GM23338 (cell line): Measurements from ENCODE around the gene STX17. TPM values are rescaled to one million over a fixed set of nuclear protein-coding genes. Genes with fewer than 3 reads are reported as not detected.

ENCODE experiments used
- ATAC-seq: fragments of 200-7000 bp; cut with Tn5 transposase; 3 replicates; pipeline ENCODE4 v1.9.1; 2020
- DNase-seq: peaks from one replicate; pipeline ENCODE4 v3.0.0-alpha.2; 2015; ENCODE audit warnings: low spot score
- H2AFZ ChIP-seq: fragments of 200-600 bp; sonication (generic); 2 replicates; pipeline ENCODE4 v1.8.0; 2016; ENCODE audit warnings: antibody characterized with exemption, mild to moderate bottlenecking, moderate library complexity
- H3F3A ChIP-seq: fragments of 200-600 bp; sonication (generic); replicated peaks from 2 replicates; pipeline ENCODE4 v1.8.0; 2017; ENCODE audit warnings: antibody characterized with exemption, mixed run types, low read depth
- H3K27ac ChIP-seq: fragments of 200-600 bp; sonication (generic); 2 replicates; pipeline ENCODE4 v1.6.1; 2016; ENCODE audit warnings: low read depth
- H3K27me3 ChIP-seq: fragments of 200-600 bp; sonication (generic); 2 replicates; pipeline ENCODE4 v1.8.0; 2016; ENCODE audit warnings: mild to moderate bottlenecking, mixed run types, moderate library complexity; ENCODE audit not compliant: insufficient read depth
- H3K36me3 ChIP-seq: fragments of 200-600 bp; sonication (generic); 2 replicates; pipeline ENCODE4 v1.8.0; 2016; ENCODE audit warnings: mild to moderate bottlenecking; ENCODE audit not compliant: insufficient read depth
- H3K4me1 ChIP-seq: fragments of 200-600 bp; sonication (generic); 2 replicates; pipeline ENCODE4 v1.8.0; 2016; ENCODE audit warnings: mild to moderate bottlenecking, moderate library complexity; ENCODE audit not compliant: insufficient read depth
- H3K4me2 ChIP-seq: fragments of 200-600 bp; sonication (generic); 2 replicates; pipeline ENCODE4 v1.7.1; 2017; ENCODE audit warnings: mixed run types
- H3K4me3 ChIP-seq: fragments of 200-600 bp; sonication (generic); 2 replicates; pipeline ENCODE4 v1.6.1; 2016; ENCODE audit warnings: mixed run types
- H3K79me2 ChIP-seq: fragments of 200-600 bp; sonication (generic); replicated peaks from 2 replicates; pipeline ENCODE4 v1.8.0; 2017; ENCODE audit warnings: mild to moderate bottlenecking; ENCODE audit not compliant: insufficient read depth
- H3K9me2 ChIP-seq: fragments of 200-600 bp; sonication (generic); 2 replicates; pipeline ENCODE4 v1.8.0; 2017; ENCODE audit not compliant: insufficient read depth
- H4K20me1 ChIP-seq: fragments of 200-600 bp; sonication (generic); replicated peaks from 2 replicates; pipeline ENCODE4 v1.8.0; 2017; ENCODE audit warnings: mild to moderate bottlenecking; ENCODE audit not compliant: insufficient read depth
- H3K27ac Mint-ChIP-seq: 2 replicates; pipeline ENCODE4 v1.8.0; 2020; ENCODE audit warnings: inconsistent platforms, mild to moderate bottlenecking, moderate library complexity, mixed read lengths
- H3K27me3 Mint-ChIP-seq: 3 replicates; pipeline ENCODE4 v1.8.0; 2022; ENCODE audit warnings: low read depth, mild to moderate bottlenecking, moderate library complexity, mixed read lengths, inconsistent platforms; ENCODE audit not compliant: insufficient read depth, poor library complexity
- H3K36me3 Mint-ChIP-seq: 3 replicates; pipeline ENCODE4 v1.8.0; 2021; ENCODE audit warnings: low read depth, mild to moderate bottlenecking, inconsistent platforms, moderate library complexity, mixed read lengths
- H3K4me1 Mint-ChIP-seq: 3 replicates; pipeline ENCODE4 v1.8.0; 2020; ENCODE audit warnings: mild to moderate bottlenecking, inconsistent platforms, mixed read lengths
- H3K4me3 Mint-ChIP-seq: 3 replicates; pipeline ENCODE4 v1.8.0; 2021; ENCODE audit warnings: moderate library complexity, mild to moderate bottlenecking, inconsistent platforms, mixed read lengths
- H3K9me3 Mint-ChIP-seq: 3 replicates; pipeline ENCODE4 v1.8.0; 2020; ENCODE audit warnings: moderate library complexity, mild to moderate bottlenecking, inconsistent platforms, mixed read lengths
- CREB1 ChIP-seq: fragments of 250-450 bp; sonication (Bioruptor Pico); IDR thresholded peaks from 2 replicates; pipeline ENCODE4 v1.5.0; 2020; ENCODE audit warnings: low read depth, mild to moderate bottlenecking, moderate library complexity
- CTCF ChIP-seq, 2 experiments: fragments of 200-600 bp in 1 of 2; sonication (generic) in 1 of 2; conservative IDR thresholded peaks; 2 replicates each; pipeline versions ENCODE4 v1.5.1 to v1.6.1; 2016 to 2017; ENCODE audit warnings: antibody characterized with exemption in 2 of 2, low read depth in 2 of 2, mild to moderate bottlenecking in 2 of 2, moderate library complexity in 1 of 2
- ETS1 ChIP-seq: IDR thresholded peaks from 2 replicates; pipeline ENCODE4 v1.6.1; 2016; ENCODE audit warnings: antibody characterized with exemption
- EZH2 ChIP-seq: fragments of 200-600 bp; sonication (generic); IDR thresholded peaks from one replicate; pipeline ENCODE4 v1.8.0; 2017; ENCODE audit warnings: antibody characterized with exemption, mild to moderate bottlenecking, low read depth; ENCODE audit not compliant: unreplicated experiment
- EZH2phosphoT487 ChIP-seq: fragments of 200-600 bp; sonication (generic); IDR thresholded peaks from one replicate; pipeline ENCODE4 v1.8.1; 2018; ENCODE audit warnings: antibody characterized with exemption; ENCODE audit not compliant: unreplicated experiment
- JUNB ChIP-seq: IDR thresholded peaks from one replicate; pipeline ENCODE4 v1.6.1; 2016; ENCODE audit warnings: antibody characterized with exemption; ENCODE audit not compliant: unreplicated experiment
- NANOG ChIP-seq: IDR thresholded peaks from 2 replicates; pipeline ENCODE4 v1.6.1; 2016; ENCODE audit warnings: antibody characterized with exemption, borderline replicate concordance
- POLR2AphosphoS5 ChIP-seq: IDR thresholded peaks from 2 replicates; pipeline ENCODE4 v1.6.1; 2016; ENCODE audit warnings: antibody characterized with exemption, low read depth
- REST ChIP-seq: IDR thresholded peaks from one replicate; pipeline ENCODE4 v1.6.1; 2018; ENCODE audit warnings: antibody characterized with exemption; ENCODE audit not compliant: unreplicated experiment
- STAT1 ChIP-seq: IDR thresholded peaks from one replicate; pipeline ENCODE4 v1.6.1; 2016; ENCODE audit warnings: antibody characterized with exemption; ENCODE audit not compliant: unreplicated experiment
- ZNF114 ChIP-seq: fragments of 250-450 bp; sonication (Bioruptor Pico); IDR thresholded peaks from 2 replicates; pipeline ENCODE4 v1.5.0; 2020; ENCODE audit warnings: mild to moderate bottlenecking, moderate library complexity
- ZNF331 ChIP-seq: fragments of 250-450 bp; sonication (Bioruptor Pico); IDR thresholded peaks from 2 replicates; pipeline ENCODE4 v1.5.0; 2020; ENCODE audit warnings: low read depth, mild to moderate bottlenecking, moderate library complexity
- polyA plus RNA-seq: library from polyadenylated mRNA; unstranded; fragments of >200 nt; fragmentation: Nextera tagmentation; extraction: Ambion mirVana; gene quantifications from 2 replicates; pipeline ENCODE4 v1.2.1, GENCODE V29; 2016
- total RNA-seq: library from RNA; depleted of rRNA; stranded (reverse); fragments of >200 nt; shearing (Covaris generic); gene quantifications from 2 replicates; pipeline ENCODE4 v1.2.3, GENCODE V29; 2014

STX17 gene
- total and polyA plus RNA-seq, 2 experiments from 2014 or later, result 12.9 to 24.2 TPM

DNA sequence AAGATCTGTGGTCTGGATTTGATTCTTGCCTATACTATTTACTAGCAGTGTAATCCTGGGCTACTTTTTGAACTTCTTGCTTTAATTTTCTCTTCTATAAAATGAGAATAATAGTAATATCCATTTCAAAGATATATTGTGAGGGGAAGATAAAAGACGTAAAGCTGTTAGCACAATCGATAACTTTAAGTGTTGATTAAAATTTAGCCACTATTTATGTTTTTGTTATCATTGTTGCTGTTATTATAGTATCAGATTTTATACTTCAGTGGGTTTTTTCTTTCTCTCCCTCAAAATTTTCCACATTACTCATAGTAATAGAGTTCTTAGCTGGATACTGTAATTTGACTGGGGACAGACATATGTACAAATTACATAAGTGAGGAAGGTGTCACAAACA lies 42.0 kb downstream of the STX17 start:
- Mint-ChIP-seq H3K27me3 (no peaks in the 10 kb centered on the region), H3K4me1 (no peaks in the 10 kb centered on the region), H3K9me3 (no peaks in the 10 kb centered on the region), H3K4me3 (no peak overlapping the region), H3K36me3 (peaks cover 5% of the 10 kb centered on the region; the same call in 2 of the 3 replicates), H3K27ac (no peak overlapping the region)
- no peaks in the 10 kb centered on the region for H3K79me2 ChIP-seq
- no peak overlapping the region for H3K4me3 ChIP-seq
- H3K4me1 ChIP-seq, result no peaks in the 10 kb centered on the region
- H3F3A ChIP-seq, result no peaks in the 10 kb centered on the region
- H4K20me1 ChIP-seq, result no peaks in the 10 kb centered on the region
- no peak overlapping the region for H3K4me2 ChIP-seq
- H3K27me3 ChIP-seq, result no peaks in the 10 kb centered on the region
- H2AFZ ChIP-seq, result no peak overlapping the region
- no peak overlapping the region for H3K27ac ChIP-seq
- TF ChIP-seq STAT1 (no peak), CREB1 (CRISPR knock-in tag) (no peak), ZNF114 (no peak), ZNF331 (CRISPR knock-in tag) (no peak)
- no peak for ATAC-seq
- H3K36me3 ChIP-seq, result no peaks in the 10 kb centered on the region
- H3K9me2 ChIP-seq, result no peaks in the 10 kb centered on the region
- DNase-seq, result no peak

DNA sequence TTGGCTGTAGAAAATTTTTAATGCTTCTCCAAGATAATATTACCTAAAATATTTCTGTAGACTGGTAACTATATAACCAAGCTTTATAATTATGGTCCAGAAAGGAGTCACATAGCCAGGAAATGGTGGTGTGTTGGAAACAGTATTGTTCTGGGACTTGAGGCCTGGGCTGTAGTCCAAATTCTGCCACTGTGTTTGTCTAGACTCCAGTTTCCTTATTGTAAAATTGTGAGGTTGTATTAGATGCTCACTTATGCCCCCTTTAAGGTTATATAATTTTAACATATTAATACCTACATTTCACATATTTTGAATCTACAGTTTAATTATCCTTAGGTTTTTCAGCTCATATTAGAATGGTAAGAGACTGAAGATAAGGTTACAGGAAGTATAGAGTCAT lies 42.4 kb downstream of the STX17 start:
- no peak overlapping the region for H3K27ac ChIP-seq
- Mint-ChIP-seq H3K4me3 (no peak overlapping the region), H3K4me1 (no peaks in the 10 kb centered on the region), H3K36me3 (peaks cover 5% of the 10 kb centered on the region; the same call in 2 of the 3 replicates), H3K27me3 (no peaks in the 10 kb centered on the region), H3K27ac (no peak overlapping the region), H3K9me3 (no peaks in the 10 kb centered on the region)
- H4K20me1 ChIP-seq, result no peaks in the 10 kb centered on the region
- no peaks in the 10 kb centered on the region for H3K4me1 ChIP-seq
- H3F3A ChIP-seq, result no peaks in the 10 kb centered on the region
- H2AFZ ChIP-seq, result no peak overlapping the region
- no peak overlapping the region for H3K4me2 ChIP-seq
- H3K36me3 ChIP-seq, result no peaks in the 10 kb centered on the region
- H3K27me3 ChIP-seq, result no peaks in the 10 kb centered on the region
- H3K9me2 ChIP-seq, result no peaks in the 10 kb centered on the region
- no peak for ATAC-seq
- H3K4me3 ChIP-seq, result no peak overlapping the region
- no peak for DNase-seq
- H3K79me2 ChIP-seq, result no peaks in the 10 kb centered on the region
- no peak for TF ChIP-seq POLR2AphosphoS5
- TF ChIP-seq EZH2phosphoT487, result no peak
- TF ChIP-seq JUNB, result no peak
- no peak for TF ChIP-seq ETS1
- no peak for TF ChIP-seq ZNF331 (CRISPR knock-in tag)
- TF ChIP-seq CREB1 (CRISPR knock-in tag), result no peak
- no peak for TF ChIP-seq CTCF (conservative IDR thresholded peaks at IDR 0.05; ENCODE audit: low read depth in 2 of 2)
- no peak for TF ChIP-seq STAT1
- no peak for TF ChIP-seq REST
- no peak for TF ChIP-seq EZH2
- TF ChIP-seq NANOG, result no peak
